RWPE2 (cell line): ENCODE results near the gene SIAH3.
A peak's percentile ranks its signal among the peaks of the same experiment; 100 is the strongest.

ENCODE experiments used
- ATAC-seq: fragments of 200-7000 bp; cut with Tn5 transposase; 3 replicates; pipeline ENCODE4 v1.9.1; 2021; ENCODE audit warnings: low read depth
- DNase-seq: peaks from one replicate; pipeline ENCODE4 v3.0.0-alpha.2; 2020; ENCODE audit warnings: low spot score
- H3K27ac ChIP-seq: fragments of 450-650 bp; 2 replicates; pipeline ENCODE4 v1.5.1; 2017; ENCODE audit warnings: mild to moderate bottlenecking; ENCODE audit not compliant: poor library complexity, severe bottlenecking
- H3K27me3 ChIP-seq: fragments of 250-450 bp; sonication (Bioruptor Pico); 2 replicates; pipeline ENCODE4 v1.5.1; 2021; ENCODE audit warnings: mild to moderate bottlenecking, moderate library complexity; ENCODE audit not compliant: insufficient read depth, poor library complexity, severe bottlenecking
- H3K36me3 ChIP-seq: fragments of 250-450 bp; sonication (Bioruptor Pico); 2 replicates; pipeline ENCODE4 v1.5.1; 2020; ENCODE audit warnings: low read depth, mild to moderate bottlenecking, moderate library complexity
- H3K4me1 ChIP-seq: fragments of 250-450 bp; sonication (Bioruptor Pico); 2 replicates; pipeline ENCODE4 v1.5.1; 2021; ENCODE audit warnings: mild to moderate bottlenecking, moderate library complexity; ENCODE audit not compliant: insufficient read depth, poor library complexity, severe bottlenecking
- H3K4me3 ChIP-seq: fragments of 250-450 bp; sonication (Bioruptor Pico); 2 replicates; pipeline ENCODE4 v1.5.1; 2021; ENCODE audit warnings: mild to moderate bottlenecking, moderate library complexity; ENCODE audit not compliant: severe bottlenecking
- H3K9me3 ChIP-seq: fragments of 250-450 bp; sonication (Bioruptor Pico); 2 replicates; pipeline ENCODE4 v1.5.1; 2021; ENCODE audit warnings: mild to moderate bottlenecking, moderate library complexity; ENCODE audit not compliant: severe bottlenecking
- CTCF ChIP-seq: fragments of 450-650 bp; IDR thresholded peaks from one replicate; pipeline ENCODE4 v1.5.1; 2017; ENCODE audit warnings: mild to moderate bottlenecking, moderate library complexity; ENCODE audit not compliant: poor library complexity, severe bottlenecking

SIAH3 gene

GRCh38 chr13:45859705-45860104, 8.2 kb upstream of the SIAH3 start:
- TF ChIP-seq CTCF: no peak

GRCh38 chr13:45852494-45852893, 941 bp upstream of the SIAH3 start:
- Histone ChIP-seq H3K9me3 (no peaks in the 10 kb centered on the region), H3K4me1 (no peaks in the 10 kb centered on the region), H3K27me3 (peaks cover 8% of the 10 kb centered on the region), H3K4me3 (no peak overlapping the region), H3K27ac (no peak overlapping the region), H3K36me3 (no peaks in the 10 kb centered on the region)
- TF ChIP-seq CTCF: no peak
- DNase-seq (no peak), ATAC-seq (no peak)

More at GRCh38 chr13:45859705-45860104, 8.2 kb upstream of the SIAH3 start:
- H3K4me3 ChIP-seq: no peak overlapping the region
- no peaks in the 10 kb centered on the region for H3K9me3 ChIP-seq
- DNase-seq (no peak), ATAC-seq (peak; percentile 38; the same call in 2 of the 3 replicates)
- no peak overlapping the region for H3K27ac ChIP-seq
- H3K36me3 ChIP-seq: no peaks in the 10 kb centered on the region
- peaks cover 17% of the 10 kb centered on the region for H3K4me1 ChIP-seq
- no peaks in the 10 kb centered on the region for H3K27me3 ChIP-seq

- TF ChIP-seq CTCF: no peak
- no peaks in the 10 kb centered on the region for H3K9me3 ChIP-seq
- no peak overlapping the region for H3K27ac ChIP-seq
- H3K27me3 ChIP-seq: peaks cover 8% of the 10 kb centered on the region
- H3K4me1 ChIP-seq: no peaks in the 10 kb centered on the region
- no peak for ATAC-seq
- H3K4me3 ChIP-seq: no peak overlapping the region
- H3K36me3 ChIP-seq: no peaks in the 10 kb centered on the region
- no peak for DNase-seq
Observed at GRCh38 chr13:45851956-45852355, 403 bp upstream of the SIAH3 start.

- H3K9me3 ChIP-seq: no peaks in the 10 kb centered on the region
- no peaks in the 10 kb centered on the region for H3K36me3 ChIP-seq
- TF ChIP-seq CTCF: no peak
- DNase-seq: no peak
- no peak for ATAC-seq
- H3K4me3 ChIP-seq: no peak overlapping the region
- H3K27ac ChIP-seq: no peak overlapping the region
- peaks cover 8% of the 10 kb centered on the region for H3K27me3 ChIP-seq
- no peaks in the 10 kb centered on the region for H3K4me1 ChIP-seq
Observed at GRCh38 chr13:45850027-45850613, 1.4 kb downstream of the SIAH3 start.

- H3K9me3 ChIP-seq: no peaks in the 10 kb centered on the region
- no peak overlapping the region for H3K4me3 ChIP-seq
- H3K27ac ChIP-seq: no peak overlapping the region
- H3K27me3 ChIP-seq: peaks cover 8% of the 10 kb centered on the region
- no peaks in the 10 kb centered on the region for H3K36me3 ChIP-seq
- DNase-seq: no peak
- ATAC-seq: no peak
- no peak for TF ChIP-seq CTCF
- no peaks in the 10 kb centered on the region for H3K4me1 ChIP-seq
Observed at GRCh38 chr13:45849408-45849807, 2.1 kb downstream of the SIAH3 start.
